CD4-positive, alpha-beta T cell (primary cell): Measurements from ENCODE around the gene ZC3H18. TPM values are rescaled to one million over a fixed set of nuclear protein-coding genes. Genes with fewer than 3 reads are reported as not detected.
"Not testable (repeated sequence)": the region's sequence is repeated elsewhere in the genome, so short reads cannot be mapped to it uniquely, and the experiment has no call there.

Experiments
- ATAC-seq: fragments of 200-7000 bp; cut with Tn5 transposase; one replicate; pipeline ENCODE4 v1.10.0; 2022; ENCODE audit warnings: mild to moderate bottlenecking; ENCODE audit not compliant: poor library complexity
- CTCF ChIA-PET: fragments of 350-600 bp; sonication (Branson Sonifier 250); formaldehyde crosslinking; loops from one replicate; lab custom pipeline; 2021; ENCODE audit warnings: antibody characterized with exemption, inconsistent platforms; lab: Charles Lee
- POLR2A ChIA-PET: fragments of 350-600 bp; sonication (Branson Sonifier 250); formaldehyde crosslinking; loops from one replicate; lab custom pipeline; 2021; ENCODE audit warnings: antibody characterized with exemption, inconsistent platforms; lab: Charles Lee
- DNase-seq, 14 experiments: peaks; one replicate each; pipeline ENCODE4 v3.0.0-alpha.2; 2013 to 2020; ENCODE audit warnings: mixed read lengths in 2 of 14
- H3K27ac ChIP-seq, 2 donors: one replicate each; pipeline versions ENCODE4 v1.5.1 to v1.7.0; 2013; ENCODE audit warnings: low read length in 2 of 2, low read depth in 1 of 2, mild to moderate bottlenecking in 1 of 2
- H3K27me3 ChIP-seq, 2 experiments: 1 replicate in 1 of 2; 2 replicates in 1 of 2; pipeline versions ENCODE4 v1.6.1 to v1.7.0; 2013; ENCODE audit warnings: low read length in 2 of 2, control low read depth in 1 of 2, mild to moderate bottlenecking in 1 of 2, moderate library complexity in 1 of 2; ENCODE audit not compliant: insufficient read depth in 2 of 2, control insufficient read depth in 1 of 2
- H3K36me3 ChIP-seq: one replicate; pipeline ENCODE4 v1.6.1; 2013; ENCODE audit warnings: low read length, control low read depth; ENCODE audit not compliant: insufficient read depth
- H3K4me1 ChIP-seq: one replicate; pipeline ENCODE4 v1.6.1; 2013; ENCODE audit warnings: low read length, control low read depth; ENCODE audit not compliant: insufficient read depth
- H3K4me3 ChIP-seq: one replicate; pipeline ENCODE4 v1.5.1; 2013; ENCODE audit warnings: mild to moderate bottlenecking, low read length, moderate library complexity
- H3K9me3 ChIP-seq, 2 experiments: 1 replicate in 1 of 2; 2 replicates in 1 of 2; pipeline versions ENCODE4 v1.6.1 to v1.7.0; 2013; ENCODE audit warnings: low read length in 2 of 2, mild to moderate bottlenecking in 2 of 2, control low read depth in 1 of 2, moderate library complexity in 1 of 2; ENCODE audit not compliant: control insufficient read depth in 1 of 2, insufficient read depth in 1 of 2
- H3K27ac Mint-ChIP-seq: one replicate; pipeline ENCODE4 v1.8.0; 2020; ENCODE audit warnings: mixed read lengths
- H3K27me3 Mint-ChIP-seq: one replicate; pipeline ENCODE4 v1.8.0; 2021; ENCODE audit warnings: mixed read lengths
- H3K36me3 Mint-ChIP-seq: one replicate; pipeline ENCODE4 v1.8.0; 2021; ENCODE audit warnings: low read depth, mixed read lengths
- H3K4me1 Mint-ChIP-seq: one replicate; pipeline ENCODE4 v1.8.0; 2021; ENCODE audit warnings: low read depth, mixed read lengths
- H3K4me3 Mint-ChIP-seq: one replicate; pipeline ENCODE4 v1.8.0; 2020; ENCODE audit warnings: mild to moderate bottlenecking, mixed read lengths
- H3K9me3 Mint-ChIP-seq: one replicate; pipeline ENCODE4 v1.8.0; 2020; ENCODE audit warnings: mixed read lengths
- intact Hi-C, 2 experiments: fragments of 100-400 bp; cut with DNase I in 1 of 2; cut with micrococcal nuclease in 1 of 2; formaldehyde crosslinking; loops; one replicate each; pipeline versions ENCODE4 v1.15.1 to v1.9.0; 2023 to 2025; cut with DNase I, micrococcal nuclease
- total RNA-seq, 174 experiments: library from RNA in 2 of 174; stranded (reverse) in 2 of 174; gene quantifications; one replicate each; pipeline ENCODE4 v1.2.3 and lab custom pipeline; 2021 to 2026
- TF ChIP-seq, protein P1 (sequence below): fragments of 200-600 bp; IDR thresholded peaks from one replicate; pipeline ENCODE4 v1.8.0; 2022; ENCODE audit warnings: antibody characterized with exemption, mild to moderate bottlenecking

Gene ZC3H18
- total RNA-seq, 2 experiments from 2014 or later, result 92.6 to 93.7 TPM

DNA sequence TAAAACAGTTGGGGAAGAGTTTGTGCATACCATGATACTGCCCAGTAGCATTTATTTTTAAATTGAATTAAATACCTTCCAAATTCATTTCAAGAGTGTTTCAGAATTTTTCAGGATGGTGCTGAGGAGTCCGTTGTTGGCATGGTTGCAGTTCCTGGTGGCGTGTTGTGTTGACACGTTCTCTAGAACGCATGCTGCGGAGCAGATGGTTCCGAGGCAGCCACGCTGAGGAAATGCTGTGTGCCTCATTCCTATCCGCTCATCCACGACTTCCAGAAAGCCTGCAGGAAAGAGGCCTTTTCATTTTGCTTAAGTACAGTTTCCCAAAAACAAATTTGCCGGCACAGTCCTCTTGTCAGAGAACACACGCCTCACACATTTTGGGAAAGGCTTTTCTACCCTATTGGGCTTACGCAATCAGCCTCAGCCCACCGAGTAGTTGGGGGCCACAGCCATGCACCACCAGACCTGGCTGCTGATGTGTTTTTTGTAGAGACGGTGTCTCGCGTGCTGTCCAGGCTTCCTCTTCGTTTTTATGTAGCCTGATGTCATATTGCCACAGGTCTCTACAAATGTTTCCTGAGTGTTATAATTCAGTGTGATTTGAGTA lies 36.0 kb downstream of the ZC3H18 start:
- POLR2A ChIA-PET, result no interaction called here

DNA sequence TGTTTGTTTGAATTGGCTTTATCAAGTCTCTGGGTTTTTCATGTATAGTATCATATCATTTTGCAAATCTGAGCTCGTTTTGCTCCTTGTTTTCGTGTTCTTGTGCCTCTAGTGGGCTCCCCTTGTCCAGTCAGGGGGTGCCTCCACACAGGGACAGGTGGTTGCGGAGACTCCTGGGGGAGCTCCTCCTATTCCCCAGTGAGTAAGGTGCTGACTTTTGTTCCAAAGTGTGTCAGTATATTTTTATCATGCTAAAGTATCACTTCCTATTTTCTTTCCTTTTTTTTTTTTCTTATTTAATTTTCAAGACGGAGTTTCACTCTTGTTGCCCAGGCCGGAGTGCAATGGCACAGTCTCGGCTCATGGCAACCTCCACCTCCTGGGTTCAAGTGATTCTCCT lies 37.9 kb downstream of the ZC3H18 start:
- CTCF ChIA-PET, result no interaction called here
- intact Hi-C loops, result no loop called here
- no peak overlapping the region for H3K27ac Mint-ChIP-seq
- POLR2A ChIA-PET, result interaction anchor here (0.8 kb wide), 1 partner anchor 25 kb away, joined by 6 read pairs; no protein-coding TSS in a partner anchor
- no peaks in the 10 kb centered on the region for H3K9me3 Mint-ChIP-seq
- DNase-seq (no peak), ATAC-seq (no peak)
- H3K27ac ChIP-seq, result no peak overlapping the region
- TF ChIP-seq, protein P1, sequence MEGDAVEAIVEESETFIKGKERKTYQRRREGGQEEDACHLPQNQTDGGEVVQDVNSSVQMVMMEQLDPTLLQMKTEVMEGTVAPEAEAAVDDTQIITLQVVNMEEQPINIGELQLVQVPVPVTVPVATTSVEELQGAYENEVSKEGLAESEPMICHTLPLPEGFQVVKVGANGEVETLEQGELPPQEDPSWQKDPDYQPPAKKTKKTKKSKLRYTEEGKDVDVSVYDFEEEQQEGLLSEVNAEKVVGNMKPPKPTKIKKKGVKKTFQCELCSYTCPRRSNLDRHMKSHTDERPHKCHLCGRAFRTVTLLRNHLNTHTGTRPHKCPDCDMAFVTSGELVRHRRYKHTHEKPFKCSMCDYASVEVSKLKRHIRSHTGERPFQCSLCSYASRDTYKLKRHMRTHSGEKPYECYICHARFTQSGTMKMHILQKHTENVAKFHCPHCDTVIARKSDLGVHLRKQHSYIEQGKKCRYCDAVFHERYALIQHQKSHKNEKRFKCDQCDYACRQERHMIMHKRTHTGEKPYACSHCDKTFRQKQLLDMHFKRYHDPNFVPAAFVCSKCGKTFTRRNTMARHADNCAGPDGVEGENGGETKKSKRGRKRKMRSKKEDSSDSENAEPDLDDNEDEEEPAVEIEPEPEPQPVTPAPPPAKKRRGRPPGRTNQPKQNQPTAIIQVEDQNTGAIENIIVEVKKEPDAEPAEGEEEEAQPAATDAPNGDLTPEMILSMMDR, result no peak
- peaks cover 72% of the 10 kb centered on the region for H3K36me3 Mint-ChIP-seq
- no peaks in the 10 kb centered on the region for H3K9me3 ChIP-seq
- no peaks in the 10 kb centered on the region for H3K27me3 ChIP-seq
- H3K36me3 ChIP-seq, result peaks cover 52% of the 10 kb centered on the region
- H3K4me3 ChIP-seq, result no peak overlapping the region
- H3K4me1 ChIP-seq, result no peaks in the 10 kb centered on the region
- no peaks in the 10 kb centered on the region for H3K27me3 Mint-ChIP-seq
- H3K4me3 Mint-ChIP-seq, result no peak overlapping the region
- H3K4me1 Mint-ChIP-seq, result peaks cover 2% of the 10 kb centered on the region

More for the DNA sequence above, 36.0 kb downstream of the ZC3H18 start:
- H3K36me3 Mint-ChIP-seq, result peaks cover 75% of the 10 kb centered on the region
- Histone ChIP-seq H3K36me3 (peaks cover 55% of the 10 kb centered on the region), H3K27me3 (no peaks in the 10 kb centered on the region), H3K4me1 (no peaks in the 10 kb centered on the region), H3K27ac (no peak overlapping the region), H3K9me3 (no peaks in the 10 kb centered on the region), H3K4me3 (no peak overlapping the region)
- ATAC-seq, result no peak
- H3K4me1 Mint-ChIP-seq, result no peaks in the 10 kb centered on the region
- TF ChIP-seq, protein P1, result no peak
- H3K27me3 Mint-ChIP-seq, result no peaks in the 10 kb centered on the region
- intact Hi-C loops, result no loop called here
- CTCF ChIA-PET, result no interaction called here
- no peak overlapping the region for H3K4me3 Mint-ChIP-seq
- no peak overlapping the region for H3K27ac Mint-ChIP-seq
- no peak for DNase-seq
- H3K9me3 Mint-ChIP-seq, result no peaks in the 10 kb centered on the region

GRCh38 chr16:88609426-88609825 lies 39.2 kb downstream of the ZC3H18 start:
- H3K4me3 ChIP-seq, CTCF ChIA-PET: not testable (repeated sequence)

GRCh38 chr16:88610080-88610479 lies 39.9 kb downstream of the ZC3H18 start:
- ChIA-PET CTCF (no interaction called here), POLR2A (no interaction called here)
- intact Hi-C loops, result no loop called here
- Histone ChIP-seq H3K4me1 (no peaks in the 10 kb centered on the region), H3K4me3 (no peak overlapping the region), H3K9me3 (no peaks in the 10 kb centered on the region), H3K36me3 (peaks cover 63% of the 10 kb centered on the region), H3K27me3 (no peaks in the 10 kb centered on the region), H3K27ac (no peak overlapping the region)
- Mint-ChIP-seq H3K27me3 (no peaks in the 10 kb centered on the region), H3K9me3 (no peaks in the 10 kb centered on the region), H3K4me3 (no peak overlapping the region), H3K36me3 (peaks cover 78% of the 10 kb centered on the region), H3K4me1 (peaks cover 9% of the 10 kb centered on the region), H3K27ac (no peak overlapping the region)
- DNase-seq, result no peak
- TF ChIP-seq, protein P1, result no peak
- no peak for ATAC-seq

More at GRCh38 chr16:88609426-88609825, 39.2 kb downstream of the ZC3H18 start:
- H3K27me3 ChIP-seq, H3K4me3 Mint-ChIP-seq, H3K27me3 Mint-ChIP-seq, H3K9me3 ChIP-seq, DNase-seq, H3K4me1 Mint-ChIP-seq, POLR2A ChIA-PET, H3K4me1 ChIP-seq, H3K27ac Mint-ChIP-seq, ATAC-seq, H3K9me3 Mint-ChIP-seq, H3K27ac ChIP-seq, intact Hi-C loops: not testable (repeated sequence)
- peaks cover 63% of the 10 kb centered on the region for H3K36me3 ChIP-seq
- H3K36me3 Mint-ChIP-seq, result peaks cover 78% of the 10 kb centered on the region
